Left forelimb (tissue), 1 donor: ENCODE data around the gene FAM25A.
"Not testable (repeated sequence)": the region's sequence is repeated elsewhere in the genome, so short reads cannot be mapped to it uniquely, and the experiment has no call there.

Experiments
- DNase-seq: peaks from one replicate; pipeline ENCODE4 v3.0.0-alpha.2; 2018; ENCODE audit warnings: low spot score

Gene FAM25A

DNA sequence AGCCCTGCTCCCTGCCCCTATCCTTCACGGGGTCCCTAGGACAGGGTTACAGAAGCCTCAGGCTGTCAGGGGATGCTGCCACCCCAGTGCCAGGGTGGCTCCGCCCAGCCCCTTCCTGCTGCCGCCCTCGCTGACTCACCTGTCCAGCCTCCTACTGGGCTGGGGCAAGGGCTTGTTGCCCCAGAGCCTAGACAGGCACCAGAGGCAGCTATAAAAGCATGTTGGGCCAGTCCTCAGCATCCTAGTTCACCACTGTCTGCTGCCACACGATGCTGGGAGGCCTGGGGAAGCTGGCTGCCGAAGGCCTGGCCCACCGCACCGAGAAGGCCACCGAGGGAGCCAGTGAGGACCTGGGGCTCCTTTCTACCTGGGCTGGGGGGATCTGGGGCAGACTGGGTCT, at the start of gene FAM25A:
Gene FAM25A, plus strand, starts transcription at position 239 of the 400 bp plus-strand sequence. Its CDS starts 31 bp downstream, at position 270.
- not testable (repeated sequence) for DNase-seq

DNA sequence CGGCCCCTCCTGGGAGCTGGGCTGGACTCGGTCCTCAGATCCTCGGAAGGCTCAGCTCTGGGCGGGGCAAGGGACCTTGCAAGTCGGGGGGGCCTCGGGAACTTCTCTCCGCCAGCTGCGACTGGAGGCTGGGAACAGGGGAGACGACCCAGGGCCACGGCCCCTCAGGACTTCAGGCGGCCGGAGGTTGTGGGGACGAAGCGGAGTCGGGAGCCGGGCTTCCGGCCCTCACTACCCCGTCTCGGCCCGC, 49.2 kb upstream of the FAM25A start:
- DNase-seq: peak; percentile 83

DNA sequence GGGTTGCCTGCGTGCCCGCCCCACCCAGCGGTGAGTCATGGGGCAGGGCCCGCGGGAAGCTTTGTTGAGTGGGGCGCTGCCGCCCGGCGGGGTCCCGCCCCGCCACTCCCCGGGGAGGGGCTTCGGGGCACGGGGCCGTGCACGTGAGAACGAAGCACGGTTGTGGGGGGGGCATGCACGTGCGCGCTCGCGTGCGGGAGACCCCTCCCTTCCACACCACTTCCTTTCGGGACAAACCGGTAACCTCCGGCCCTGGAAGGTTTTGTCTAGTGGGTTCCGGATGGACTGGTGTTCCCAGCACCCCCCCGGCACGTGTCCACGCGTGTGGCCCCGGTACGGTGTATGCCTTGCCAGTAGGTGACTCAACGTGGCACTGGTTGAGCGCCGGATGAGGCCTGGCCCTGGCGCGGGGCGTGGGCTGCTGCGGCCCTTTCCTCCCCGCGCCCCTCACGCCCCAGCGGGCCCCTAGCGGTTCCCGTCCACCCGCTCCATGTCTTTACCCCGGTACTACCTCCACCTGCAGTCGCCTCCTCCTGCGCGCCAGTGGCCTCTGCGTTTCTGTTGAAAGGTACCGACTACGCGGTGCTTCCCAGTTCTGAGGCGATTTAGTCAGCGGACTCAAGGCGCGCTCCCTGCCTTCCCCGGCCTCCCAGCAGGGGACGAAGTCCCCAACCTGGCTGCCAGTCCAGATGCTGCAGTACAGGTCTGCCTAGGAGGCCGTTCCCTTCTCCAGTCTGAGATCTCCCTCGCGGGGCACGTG, 48.7 kb upstream of the FAM25A start:
- DNase-seq: peak; percentile 89

DNA sequence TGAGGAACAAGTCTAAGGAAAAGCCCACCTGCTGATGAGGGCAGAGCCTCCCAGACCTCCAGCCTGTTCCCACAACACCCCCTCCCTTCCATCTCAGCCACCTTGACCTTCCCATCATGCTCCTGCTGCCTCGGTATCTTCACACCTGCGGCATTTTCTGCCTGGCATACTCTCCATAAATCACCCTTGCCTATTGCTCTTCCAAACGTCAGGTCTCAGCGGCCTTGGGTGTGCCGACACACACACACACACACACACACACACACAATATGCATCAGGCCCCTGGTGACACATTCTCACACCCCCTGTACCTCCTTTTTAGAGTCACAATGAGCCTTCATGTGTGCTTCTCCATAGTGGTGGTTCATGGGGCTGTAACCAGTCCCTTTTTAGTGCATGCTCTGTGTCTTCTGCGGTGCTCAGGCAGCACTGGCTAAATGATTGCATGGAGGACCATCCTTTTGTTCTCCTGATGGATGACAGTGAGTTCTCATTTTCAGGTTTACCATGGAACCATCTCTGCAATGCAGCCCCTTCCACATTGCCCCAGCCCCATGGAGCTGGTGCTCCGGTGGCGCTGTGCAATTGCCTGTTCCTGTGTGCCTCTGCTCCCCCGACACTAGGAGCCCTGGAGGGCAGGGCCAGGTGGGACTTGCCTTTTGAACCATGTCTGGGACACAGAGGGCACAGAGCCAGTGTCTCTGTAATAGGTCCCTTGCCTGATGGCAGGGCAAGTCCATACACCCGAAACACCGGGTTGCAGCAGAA, 47.3 kb upstream of the FAM25A start:
- no peak for DNase-seq

DNA sequence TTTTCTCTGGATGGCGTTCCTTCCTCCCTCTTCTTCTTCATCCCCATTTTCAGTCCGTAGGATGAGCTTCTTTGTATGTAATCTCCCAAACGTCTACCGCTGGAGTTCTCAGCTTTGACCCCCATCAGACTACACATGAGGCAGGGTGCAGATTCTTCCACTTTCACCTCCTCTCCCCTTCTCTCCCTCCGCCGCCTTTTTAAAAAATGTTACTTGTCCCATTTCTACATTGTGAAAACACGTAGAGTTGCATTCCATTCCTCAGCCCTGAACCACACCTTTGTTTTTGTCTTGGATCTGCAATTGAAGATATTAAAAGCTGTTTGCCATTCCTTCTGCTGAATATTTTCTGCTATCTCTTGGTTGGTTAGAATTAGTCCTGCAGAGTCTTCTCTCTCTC, 45.6 kb upstream of the FAM25A start:
- no peak for DNase-seq

DNA sequence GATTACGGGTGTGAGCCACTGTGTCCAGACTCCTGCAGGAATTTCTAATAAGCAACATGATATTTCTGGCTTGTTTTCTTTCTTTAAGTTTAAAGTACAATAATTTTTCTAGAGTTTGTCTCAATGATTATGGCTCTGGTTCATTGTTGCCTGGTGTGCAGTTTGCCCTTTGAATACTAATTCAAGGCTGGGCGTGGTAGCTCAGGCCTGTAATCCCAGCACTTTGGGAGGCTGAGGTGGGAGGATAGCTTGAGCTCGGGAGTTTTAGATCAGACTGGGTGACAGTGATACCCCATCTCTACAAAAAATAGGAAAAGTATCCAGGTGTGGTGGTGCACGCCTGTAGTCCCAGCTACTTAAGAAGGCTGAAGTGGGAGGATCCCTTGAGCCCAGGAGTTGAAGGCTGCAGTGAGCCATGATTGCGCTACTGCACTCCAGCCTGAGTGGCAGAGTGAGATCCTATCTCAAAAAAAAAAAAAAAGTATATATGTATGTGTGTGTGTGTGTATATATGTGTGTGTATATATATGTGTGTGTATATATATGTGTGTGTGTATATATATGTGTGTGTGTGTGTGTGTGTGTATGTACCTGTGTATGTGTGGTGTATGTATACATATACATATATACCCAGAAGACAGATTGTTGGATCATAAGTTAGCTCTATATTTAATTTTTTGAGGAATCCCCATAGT, 43.6 kb upstream of the FAM25A start:
- no peak for DNase-seq

DNA sequence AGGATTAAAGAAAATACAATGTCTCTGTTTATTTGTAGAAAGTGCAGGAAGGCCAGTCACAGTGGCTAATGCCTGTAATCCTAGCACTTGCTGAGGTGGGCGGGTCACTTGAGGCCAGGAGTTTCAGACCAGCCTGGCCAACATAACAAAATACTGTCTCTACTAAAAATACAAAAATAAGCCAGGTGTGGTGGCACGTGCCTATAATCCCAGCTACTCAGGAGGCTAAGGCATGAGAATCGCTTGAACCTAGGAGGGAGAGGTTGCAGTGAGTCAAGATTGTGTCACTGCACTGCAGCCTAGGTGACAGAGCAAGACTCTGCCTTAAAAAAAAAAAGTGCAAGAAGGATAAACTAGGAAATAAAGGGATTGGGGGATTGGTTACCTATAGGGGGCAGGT, 41.6 kb upstream of the FAM25A start:
- DNase-seq: not testable (repeated sequence)

DNA sequence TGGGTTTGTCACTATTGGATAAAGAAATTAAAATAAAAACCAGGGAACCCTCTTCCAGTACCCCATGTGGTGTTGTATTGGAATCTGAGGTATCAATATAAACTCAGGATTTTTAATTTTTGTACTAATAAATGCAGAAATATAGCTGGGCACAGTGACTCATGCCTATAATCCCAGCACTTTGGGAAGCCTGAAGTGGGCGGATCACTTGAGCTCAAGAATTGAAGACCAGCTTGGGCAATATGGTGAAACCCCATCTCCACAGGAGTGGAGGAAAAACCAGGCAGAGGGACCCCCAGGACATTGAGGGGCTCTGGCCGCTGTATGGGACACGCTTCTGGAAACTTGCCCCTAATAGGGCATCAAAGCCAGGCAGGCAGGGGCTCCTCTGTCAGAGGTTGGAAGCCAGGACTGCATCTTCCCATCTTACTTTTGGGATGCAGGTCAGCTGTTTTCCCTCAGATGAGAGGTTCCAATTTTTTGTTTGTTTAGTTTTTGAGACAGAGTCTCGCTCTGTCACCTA, 40.7 kb upstream of the FAM25A start:
- DNase-seq: no peak

DNA sequence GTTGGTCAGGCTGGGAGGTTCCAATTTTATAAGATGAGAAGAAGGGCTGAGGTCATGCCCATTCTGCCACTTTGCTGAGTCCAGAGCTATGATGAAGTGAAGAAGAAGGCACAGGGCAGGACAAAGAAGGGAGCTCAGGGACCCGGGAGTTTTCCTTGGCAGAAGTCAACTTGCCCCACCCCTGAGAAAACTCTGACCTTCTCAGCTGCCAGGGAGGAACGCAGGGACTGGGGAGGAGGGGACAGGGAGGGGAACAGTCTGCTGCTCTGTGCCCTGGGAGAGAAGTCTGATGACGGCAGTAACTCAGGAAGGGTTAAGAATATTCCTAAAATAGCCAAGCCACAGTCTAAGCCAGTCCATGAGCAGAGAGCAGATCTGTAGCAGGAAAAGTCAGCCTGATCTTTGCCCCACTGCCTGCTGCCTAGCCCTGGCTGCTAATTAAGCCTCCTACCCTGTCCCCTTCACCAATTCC, 40.1 kb upstream of the FAM25A start:
- DNase-seq: no peak

DNA sequence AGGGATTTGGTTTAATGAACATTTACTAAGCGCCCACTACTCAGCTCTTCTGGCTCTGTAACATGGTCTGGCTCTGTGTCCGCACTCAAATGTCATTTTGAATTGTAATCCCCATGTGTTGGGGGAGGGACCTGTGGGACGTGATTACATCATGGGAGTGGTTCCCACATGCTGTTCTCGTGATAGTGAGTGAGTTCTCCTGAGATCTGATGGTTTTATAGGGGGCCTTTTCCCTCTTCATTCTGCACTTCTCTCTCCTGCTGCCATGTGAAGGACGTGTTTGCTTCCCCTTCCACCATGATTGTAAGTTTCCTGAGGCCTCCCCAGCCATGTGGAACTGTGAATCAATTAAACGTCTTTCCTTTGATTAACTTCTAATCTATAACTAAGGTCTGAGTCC, 39.1 kb upstream of the FAM25A start:
- not testable (repeated sequence) for DNase-seq

DNA sequence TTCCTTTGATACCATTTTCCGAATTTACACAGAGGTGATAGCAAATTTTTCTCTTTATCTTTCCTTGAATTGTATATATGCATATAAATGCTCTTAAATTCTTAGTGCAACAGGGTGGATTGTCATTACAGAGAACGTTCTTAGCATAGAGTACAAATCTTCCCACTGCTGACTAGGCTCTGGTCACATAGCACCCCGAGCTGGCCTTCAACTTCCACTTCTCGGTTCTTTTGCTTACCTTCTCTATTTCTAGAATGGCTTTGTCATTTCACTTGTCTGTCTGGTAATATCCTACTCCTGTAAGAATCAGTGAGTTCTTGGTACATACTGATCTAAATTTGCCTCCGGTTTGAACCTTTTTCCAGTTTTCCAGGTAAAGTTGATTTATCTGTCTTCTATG, 38.4 kb upstream of the FAM25A start:
- DNase-seq: no peak

DNA sequence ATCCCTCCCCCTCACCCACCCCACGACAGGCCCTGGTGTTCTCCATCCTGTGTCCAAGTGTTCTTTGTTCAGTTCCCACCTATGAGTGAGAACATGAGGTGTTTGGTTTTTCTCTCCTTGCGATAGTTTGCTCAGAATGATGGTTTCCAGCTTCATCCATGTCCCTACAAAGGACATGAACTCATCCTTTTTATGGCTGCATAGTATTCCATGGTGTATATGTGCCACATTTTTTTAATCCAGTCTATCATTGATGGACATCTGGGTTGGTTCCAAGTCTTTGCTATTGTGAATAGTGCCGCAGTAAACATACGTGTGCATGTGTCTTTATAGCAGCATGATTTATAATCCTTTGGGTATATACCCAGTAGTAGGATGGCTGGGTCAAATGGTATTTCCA, 35.6 kb upstream of the FAM25A start:
- DNase-seq: not testable (repeated sequence)

DNA sequence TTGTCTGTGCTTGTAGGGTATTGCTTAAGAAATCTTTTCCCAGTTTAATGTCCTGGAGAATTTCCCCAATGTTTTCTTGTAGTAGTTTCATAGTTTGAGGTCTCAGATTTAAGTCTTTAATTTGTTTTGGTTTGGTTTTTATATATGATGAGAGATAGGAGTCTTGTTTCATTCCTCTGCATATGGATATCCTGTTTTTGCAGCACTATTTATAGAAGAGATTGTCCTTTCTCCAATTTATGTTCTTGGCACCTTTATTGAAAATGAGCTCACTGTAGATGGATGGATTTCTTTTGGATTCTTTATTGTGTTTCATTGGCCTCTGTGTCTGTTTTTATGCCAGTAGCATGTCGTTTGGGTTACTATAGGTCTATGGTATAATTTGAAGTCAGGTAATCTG, 31.6 kb upstream of the FAM25A start:
- no peak for DNase-seq

DNA sequence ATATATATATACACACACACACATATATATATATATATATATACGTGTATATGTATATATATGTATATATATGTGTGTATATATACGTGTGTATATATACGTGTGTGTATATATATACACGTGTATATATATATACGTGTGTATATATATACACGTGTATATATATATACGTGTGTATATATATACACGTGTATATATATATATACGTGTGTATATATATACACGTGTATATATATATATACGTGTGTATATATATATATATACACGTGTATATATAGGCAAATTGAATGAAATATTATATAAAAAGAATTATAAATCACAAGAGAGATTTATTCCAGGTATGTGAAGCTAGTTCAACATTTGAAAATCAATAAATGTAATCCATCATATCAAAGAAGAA, 28.7 kb upstream of the FAM25A start:
- DNase-seq: not testable (repeated sequence)

DNA sequence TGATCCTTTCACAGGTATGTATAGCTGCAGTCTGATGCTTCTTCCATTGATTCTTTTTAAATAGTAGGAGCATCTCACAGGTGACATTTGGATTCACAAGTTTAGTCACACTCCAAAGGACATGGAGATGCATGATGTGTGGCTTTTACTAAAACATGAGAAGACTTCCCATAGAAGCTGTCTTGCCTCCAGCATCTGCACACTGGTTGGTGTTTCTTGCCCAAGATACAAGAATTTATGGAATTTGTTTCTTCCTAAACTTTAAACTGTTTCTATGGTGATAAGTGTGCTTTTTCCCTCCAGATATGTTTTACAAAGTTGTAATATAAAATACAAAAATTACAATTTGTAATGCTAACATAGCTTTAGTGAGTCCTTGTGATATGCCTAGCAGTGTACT, 27.6 kb upstream of the FAM25A start:
- no peak for DNase-seq

DNA sequence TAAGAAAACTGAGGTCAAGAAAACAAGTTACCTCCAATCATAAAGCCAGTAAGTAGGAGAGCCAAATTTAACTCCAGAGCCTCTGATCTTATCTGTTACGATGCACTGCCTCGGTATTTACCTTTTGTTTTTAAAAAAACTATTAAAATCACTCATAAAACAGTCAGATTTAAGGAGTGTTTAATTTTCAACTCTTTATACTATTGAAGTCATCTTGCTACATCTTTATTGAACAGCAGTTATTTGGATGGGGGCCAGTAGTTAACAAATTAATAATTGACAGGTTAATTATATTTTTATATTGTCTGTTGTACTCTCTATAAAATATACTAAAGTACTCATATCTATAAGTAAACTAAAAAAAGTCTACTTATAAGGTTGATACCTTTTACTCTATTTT, 27.2 kb upstream of the FAM25A start:
- no peak for DNase-seq

DNA sequence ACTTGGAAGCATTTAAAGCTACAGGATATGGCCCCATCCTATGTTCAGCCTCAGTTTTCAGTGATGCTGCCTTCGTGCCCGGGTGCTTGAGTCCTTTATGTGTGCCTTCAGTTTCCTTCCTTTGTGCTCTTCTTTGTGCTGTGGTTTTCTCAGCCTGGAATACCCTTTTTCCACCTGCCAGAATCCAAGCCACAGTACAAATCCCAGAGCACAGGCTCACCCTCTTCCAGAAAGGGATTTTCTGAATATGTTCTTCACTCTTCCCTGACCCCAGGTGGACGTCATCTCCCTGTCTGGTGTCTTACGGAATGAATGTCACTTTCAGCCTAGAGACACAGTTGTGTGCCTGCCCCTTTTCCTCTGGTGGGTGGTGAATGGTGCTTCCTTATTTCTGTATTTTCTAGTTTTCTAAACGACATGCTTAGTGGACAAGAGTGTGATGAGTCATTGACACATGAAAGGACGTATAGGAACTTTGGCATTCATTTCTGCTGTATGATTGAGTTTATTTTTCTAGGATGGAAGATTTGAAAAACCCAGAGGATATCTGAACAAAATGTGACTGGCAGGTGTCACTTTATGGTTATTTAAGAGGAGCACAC, 20.2 kb upstream of the FAM25A start:
- DNase-seq: not testable (repeated sequence)

DNA sequence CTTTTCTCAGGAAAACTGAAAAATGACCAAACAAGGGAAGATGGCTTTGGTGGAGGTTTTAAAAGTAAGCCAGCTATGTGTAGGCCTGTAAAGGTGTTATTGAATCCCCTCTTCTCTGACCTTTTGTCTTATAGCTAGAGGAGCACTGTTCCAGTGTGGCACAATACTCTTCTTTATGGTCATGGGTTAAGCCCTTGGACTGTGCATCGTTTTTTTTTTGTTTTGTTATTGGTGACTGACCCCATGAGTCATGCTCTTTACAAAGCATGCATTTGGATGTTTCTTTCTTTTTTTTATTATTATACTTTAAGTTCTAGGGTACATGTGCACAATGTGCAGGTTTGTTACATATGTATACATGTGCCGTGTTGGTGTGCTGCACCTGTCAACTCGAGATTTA, 19.6 kb upstream of the FAM25A start:
- DNase-seq: no peak

DNA sequence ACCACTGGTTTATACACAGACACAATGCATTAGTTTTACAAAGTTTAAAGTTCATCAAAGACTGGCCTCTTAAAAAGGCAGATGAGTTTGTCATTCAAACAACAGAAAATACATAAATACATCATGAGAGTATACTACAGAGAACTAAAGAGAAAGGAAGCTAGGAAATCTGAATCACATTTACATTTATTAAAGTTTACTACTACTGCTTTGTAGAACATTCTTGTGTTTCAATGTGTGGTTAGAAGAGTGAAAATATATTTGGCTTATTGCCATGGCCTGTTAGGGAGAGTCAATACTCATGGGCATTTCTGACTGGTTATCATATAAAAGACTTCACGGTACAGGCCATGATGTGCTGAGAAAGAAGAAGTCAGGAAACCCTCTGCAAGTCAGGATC, 13.0 kb upstream of the FAM25A start:
- DNase-seq: not testable (repeated sequence)

DNA sequence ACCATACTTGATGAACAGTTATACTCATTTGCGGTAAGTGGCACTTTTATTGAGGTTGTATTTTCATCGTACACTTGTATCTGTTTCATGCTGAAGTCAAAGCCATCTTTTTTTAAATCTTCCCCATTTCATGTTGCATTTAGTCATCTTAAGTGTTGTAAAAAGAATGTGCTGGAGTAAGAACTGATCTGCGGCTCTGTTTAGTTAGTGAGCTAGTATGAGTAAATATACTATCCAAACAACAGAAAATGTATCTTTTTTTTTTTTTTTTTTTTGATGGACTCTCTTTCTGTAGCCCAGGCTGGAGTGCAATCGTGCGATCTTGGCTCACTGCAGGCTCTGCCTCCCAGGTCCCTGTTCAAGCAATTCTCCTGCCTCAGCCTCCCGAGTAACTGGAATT, 12.4 kb upstream of the FAM25A start:
- not testable (repeated sequence) for DNase-seq

DNA sequence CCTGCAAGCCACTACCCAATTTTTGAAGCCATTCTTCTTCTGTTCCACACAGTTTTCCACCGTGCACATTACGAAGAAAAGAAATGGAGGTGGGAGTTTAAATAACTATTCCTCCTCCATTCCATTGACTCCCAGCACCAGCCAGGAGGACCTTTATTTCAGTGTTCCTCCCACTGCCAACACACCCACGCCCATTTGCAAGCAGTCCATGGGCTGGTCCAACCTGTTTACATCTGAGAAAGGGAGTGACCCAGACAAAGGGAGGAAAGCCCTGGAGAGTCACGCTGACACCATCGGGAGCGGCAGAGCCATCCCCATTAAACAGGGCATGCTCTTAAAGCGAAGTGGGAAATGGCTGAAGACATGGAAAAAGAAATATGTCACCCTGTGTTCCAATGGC, 11.8 kb upstream of the FAM25A start:
- not testable (repeated sequence) for DNase-seq

DNA sequence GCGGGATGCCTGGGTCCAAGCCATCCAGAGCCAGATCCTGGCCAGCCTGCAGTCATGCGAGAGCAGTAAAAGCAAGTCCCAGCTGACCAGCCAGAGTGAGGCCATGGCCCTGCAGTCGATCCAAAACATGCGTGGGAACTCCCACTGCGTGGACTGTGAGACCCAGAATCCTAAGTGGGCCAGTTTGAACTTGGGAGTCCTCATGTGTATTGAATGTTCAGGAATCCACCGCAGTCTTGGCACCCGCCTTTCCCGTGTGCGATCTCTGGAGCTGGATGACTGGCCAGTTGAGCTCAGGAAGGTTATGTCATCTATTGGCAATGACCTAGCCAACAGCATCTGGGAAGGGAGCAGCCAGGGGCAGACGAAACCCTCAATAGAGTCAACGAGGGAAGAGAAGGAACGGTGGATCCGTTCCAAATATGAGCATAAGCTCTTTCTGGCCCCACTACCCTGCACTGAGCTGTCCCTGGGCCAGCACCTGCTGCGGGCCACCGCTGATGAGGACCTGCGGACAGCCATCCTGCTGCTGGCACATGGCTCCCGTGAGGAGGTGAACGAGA, 10.9 kb upstream of the FAM25A start:
- DNase-seq: not testable (repeated sequence)
